HuH-7 (cell line): ENCODE data around the gene KDM8.
"Not testable (repeated sequence)": the region's sequence is repeated elsewhere in the genome, so short reads cannot be mapped to it uniquely, and the experiment has no call there.

Experiments used
- DNase-seq: peaks from one replicate; pipeline ENCODE4 v3.0.0; 2011; ENCODE audit warnings: low spot score

The KDM8 gene

DNA sequence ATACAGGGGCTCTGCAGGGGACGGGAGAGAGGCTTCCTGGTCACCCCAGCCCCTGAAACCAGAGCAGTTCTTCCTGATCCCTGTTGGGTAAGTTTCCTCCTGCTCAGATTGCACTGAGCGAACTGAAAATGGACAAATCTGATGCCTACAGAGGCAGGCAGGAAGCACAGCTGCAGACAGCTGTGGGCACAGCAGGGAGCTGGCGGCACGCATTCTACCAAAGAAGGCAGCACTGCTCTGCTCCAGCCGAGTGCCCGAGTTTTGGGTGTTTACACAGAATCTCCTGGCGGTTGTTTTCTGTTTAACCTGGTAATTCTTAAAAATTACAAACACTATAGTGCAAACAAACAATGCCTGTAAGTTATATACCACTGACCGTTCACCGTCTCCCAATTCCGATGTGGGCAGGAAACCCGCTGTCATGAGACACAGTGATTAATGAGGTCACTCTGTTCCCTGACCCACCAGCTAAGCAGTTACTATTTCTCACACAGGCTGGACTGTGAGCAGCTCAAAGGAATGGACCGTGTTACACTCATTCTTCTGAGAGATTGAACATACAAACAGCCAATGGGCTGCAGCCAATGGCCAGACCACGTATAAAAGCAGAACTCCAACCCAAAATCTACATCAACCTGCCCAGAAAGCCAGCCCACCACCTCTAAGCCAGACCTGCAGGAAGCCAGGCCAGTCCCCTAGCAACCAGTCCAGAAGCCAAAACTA is 39.7 kb downstream of the KDM8 start:
- peak; percentile 49 for DNase-seq

DNA sequence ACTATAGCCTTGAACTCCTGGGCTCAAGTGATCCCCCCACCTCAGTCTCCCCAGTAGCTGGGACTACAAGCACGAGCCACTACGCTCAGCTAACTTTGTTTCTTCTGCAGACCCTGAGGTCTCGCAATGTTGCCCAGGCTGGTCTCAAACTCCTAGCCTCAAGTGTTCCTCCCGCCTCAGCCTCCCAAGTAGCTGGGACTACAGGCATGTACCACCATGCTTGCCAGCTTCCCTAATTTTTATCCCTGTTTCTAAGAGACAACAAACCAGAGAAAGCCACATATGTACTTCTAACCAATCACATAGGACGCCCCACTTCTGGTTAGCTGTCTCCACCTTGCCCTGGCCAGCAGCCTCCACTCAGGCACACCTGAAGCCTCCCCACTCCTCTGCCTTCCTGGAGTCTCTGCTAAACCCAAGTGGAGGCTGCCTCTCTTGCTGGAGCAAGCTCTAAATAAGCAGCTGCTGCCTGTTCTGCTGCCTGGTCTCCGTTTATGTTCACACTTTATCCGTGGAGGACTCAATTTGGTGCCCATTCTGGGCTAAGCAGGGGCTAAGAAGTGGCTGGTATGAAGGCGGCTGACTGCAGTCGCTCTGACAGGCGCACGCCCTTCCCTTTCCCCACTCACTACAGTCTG is 40.5 kb downstream of the KDM8 start:
- no peak for DNase-seq

DNA sequence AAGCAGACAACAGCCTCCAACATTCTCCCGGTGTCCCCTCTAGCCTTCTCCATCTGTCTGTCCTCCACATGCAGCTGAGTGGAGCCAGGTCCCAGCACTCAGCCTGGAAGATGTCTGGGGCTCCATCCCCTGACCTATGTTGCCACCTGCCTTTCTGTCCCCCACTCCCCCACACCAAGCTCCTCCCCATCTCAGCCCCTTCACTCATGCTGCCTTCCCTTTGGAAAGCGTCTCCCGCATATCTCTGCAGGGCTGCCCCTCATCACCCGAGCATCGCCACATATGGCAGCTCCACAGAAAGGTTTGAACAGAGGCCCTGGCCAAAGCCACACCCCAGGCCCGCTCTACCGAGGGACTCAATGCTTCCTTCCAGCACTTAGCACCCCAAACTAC is 41.0 kb downstream of the KDM8 start:
- DNase-seq, result no peak

DNA sequence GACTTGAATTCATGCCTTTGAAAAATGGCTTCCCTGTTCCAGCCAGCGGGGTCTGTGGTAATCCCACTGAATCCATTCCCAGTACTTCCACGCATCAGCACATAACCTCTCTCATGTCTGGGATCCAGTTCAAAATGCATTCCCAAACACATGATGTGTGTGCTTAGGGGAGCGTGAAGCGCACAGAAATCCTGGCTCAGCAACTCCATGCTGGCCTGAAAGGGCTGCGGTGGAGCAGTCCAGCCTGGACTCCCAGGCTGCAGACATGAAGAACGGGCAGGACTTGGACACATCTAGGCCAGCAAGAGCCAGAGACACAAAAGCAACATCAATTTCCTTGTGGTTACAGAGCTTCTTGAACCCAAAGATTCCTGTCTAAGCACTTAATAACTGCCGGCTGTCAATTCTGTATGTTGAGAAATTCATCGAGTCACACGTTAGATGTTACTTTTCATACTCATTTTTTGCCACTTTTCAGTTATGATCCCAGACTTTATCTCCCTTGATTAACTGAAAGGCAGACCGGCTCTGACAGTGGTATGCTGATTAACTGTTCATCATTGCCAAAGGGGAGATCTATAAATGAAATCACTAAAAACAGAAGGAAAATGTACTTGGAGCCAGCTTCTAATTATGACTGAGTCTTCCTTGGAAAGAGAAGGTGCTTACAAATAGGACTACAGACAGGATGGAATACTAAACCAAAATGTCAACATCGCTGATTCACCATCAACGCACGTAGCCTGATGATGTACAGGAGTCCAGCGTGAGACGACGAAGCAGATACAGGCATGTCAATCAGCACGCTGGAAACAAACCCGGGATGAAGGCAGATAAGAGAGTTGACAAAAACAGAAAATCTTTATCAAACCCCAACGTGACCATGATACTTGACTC is 42.2 kb downstream of the KDM8 start:
- no peak for DNase-seq

DNA sequence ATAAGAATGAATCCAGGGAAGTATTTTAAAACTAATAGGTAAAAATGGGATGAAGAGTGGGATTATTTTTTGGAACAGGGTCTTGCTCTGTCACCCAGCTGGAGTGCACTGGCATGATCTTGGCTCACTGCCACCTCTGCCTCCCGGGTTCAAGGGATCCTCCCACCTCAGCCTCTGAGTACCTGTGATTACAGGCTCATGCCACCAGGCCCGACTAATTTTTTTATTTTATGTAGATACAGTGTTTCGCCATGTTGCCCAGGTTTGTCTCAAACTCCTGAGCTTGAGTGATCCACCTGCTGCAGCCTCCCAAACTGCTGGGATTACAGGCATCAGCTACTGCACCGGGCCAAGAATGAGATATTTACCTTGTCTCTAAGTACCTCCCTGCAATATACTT is 43.1 kb downstream of the KDM8 start:
- no peak for DNase-seq

DNA sequence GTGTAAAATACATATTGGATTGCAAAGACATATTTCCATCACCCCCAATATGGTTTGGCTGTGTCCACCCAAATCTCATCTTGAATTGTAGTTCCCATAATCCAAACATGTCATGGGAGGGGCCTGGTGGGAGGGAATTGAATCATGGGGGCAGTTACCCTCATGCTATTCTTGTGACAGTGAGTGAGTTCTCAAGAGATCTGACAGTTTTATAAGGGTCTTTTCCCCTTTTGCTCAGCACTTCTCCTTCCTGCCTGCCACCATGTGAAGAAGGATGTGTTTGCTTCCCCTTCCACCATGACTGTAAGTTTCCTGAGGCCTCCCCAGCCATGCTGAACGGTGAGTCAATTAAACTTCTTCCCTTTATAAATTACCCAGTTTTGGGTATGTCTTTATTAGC is 43.8 kb downstream of the KDM8 start:
- DNase-seq, result not testable (repeated sequence)

DNA sequence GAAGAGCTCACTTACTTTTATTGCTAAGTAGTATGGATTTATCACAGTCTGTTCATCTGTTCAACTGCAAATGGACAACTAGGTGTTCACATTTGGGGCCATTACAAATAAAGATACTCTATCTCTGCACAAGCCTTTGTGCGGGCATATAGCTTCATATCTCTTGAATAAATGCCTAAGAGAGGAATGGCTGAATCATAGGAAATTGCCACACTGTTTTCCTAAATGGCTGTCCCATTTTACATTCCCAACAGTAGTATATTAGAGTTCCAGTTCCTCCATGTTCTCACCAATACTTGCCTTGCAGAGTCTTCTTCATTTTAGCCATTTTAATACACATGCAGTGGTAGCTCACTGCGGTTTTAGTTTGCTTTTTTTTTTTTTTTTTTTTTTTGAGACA is 44.7 kb downstream of the KDM8 start:
- no peak for DNase-seq

DNA sequence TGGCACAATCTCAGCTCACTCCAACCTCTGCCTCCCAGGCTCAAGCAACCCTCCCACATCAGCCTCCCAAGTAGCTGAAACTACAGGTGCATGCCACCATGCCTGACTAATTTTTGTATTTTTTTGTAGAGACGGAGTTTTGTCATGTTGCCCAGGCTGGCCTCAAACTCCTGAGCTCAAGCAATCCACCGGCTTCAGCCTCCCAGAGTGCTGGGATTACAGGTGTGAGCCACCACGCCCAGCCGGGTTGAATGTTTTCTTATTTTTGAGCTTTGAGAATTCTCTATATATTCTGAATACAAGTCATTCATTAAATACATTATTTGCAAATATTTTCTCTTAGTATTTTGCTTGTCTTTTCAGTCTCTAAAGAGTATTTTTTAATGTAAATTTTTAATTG is 45.6 kb downstream of the KDM8 start:
- not testable (repeated sequence) for DNase-seq

DNA sequence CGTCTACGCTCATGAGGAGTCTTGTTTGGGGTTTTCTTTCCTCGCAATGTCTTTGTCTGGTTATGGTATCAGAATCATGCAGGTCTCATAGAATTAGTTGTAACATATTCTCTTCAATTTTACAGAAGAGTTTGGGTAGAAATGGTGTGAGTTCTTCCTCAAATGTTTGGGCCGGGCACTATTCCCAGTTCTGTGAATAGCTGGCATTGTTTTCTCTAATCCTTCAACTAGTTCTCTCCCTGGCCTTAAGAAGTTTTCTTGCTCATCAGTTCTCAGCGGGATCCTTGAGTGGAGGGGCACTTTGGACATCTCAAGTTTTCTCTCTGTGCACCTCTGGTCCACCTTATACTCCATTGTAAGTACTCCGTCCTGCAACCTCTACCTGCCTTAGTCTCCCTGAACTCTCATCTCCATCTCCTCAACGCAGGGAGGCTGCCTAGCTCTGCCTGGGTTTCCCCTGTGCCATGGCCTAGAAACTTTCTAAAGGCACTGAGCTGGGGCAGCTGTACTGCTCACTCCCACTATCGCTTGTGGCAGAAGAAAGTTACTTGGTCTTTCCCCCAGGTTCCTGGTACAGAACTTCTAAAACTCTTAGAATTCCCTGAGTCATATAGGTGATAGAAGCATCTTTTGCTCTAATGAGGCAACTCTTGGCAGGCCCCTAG is 48.3 kb downstream of the KDM8 start:
- no peak for DNase-seq

DNA sequence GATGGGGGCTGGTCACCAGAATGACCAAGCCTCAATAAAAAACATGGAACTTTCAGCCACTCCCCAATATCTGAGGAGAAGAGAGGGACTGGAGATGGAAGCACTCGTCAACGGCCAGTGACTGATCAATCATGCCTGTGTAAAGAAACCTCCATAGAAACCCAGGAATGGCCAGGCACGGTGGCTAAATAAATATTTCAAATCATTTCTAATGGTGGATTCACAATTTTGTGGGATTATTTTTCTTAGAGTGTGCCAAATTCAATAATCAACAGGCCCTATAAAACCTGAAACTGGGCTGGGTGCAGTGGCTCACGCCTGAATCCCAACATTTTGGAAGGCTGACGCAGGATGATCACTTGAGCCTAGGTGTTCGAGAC is 48.9 kb downstream of the KDM8 start:
- no peak for DNase-seq

DNA sequence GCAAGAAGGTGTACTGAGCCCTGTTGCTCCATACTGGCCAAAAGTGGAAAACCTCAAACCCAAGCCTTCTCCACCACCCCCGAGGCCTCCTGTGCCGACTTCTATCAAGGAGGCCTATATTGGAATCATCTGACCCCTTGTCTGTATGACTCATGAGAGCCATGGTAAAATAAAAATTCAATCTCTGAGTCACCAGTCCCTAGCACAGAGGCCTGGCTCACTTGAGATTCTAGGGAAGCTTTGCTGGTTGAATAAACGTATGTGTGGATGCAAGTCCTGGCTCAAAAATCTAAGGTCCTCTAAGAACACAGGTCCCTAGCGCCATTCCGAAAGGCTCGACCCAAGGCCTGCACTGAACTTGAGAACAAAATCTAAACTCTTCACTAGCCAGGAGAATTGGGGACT is 50.2 kb downstream of the KDM8 start:
- no peak for DNase-seq

DNA sequence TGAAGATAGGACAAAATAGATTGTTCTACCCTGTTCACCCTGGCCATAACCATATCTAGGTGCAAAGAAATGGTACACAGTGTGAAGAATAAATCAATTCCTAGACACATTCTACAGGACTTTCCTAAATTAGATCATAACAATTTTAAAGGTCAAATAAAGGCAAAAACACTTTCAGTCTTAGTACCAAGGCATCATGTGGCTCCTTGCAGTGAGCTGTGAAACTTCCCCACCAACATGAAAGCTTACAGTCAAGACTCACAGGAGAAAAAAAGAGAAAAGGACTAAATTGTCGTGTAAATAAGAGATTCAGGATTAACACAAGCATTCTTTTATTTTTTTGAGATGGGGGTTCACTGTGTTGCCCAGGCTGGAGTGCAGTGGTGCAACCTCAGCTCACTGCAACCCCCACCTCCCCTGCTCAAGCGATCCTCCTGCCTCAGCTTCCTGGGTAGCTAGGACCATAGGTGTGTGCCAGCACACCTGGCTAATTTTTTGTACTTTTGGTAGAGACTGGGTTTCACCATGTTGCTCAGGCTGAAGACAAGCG is 51.0 kb downstream of the KDM8 start:
- no peak for DNase-seq

DNA sequence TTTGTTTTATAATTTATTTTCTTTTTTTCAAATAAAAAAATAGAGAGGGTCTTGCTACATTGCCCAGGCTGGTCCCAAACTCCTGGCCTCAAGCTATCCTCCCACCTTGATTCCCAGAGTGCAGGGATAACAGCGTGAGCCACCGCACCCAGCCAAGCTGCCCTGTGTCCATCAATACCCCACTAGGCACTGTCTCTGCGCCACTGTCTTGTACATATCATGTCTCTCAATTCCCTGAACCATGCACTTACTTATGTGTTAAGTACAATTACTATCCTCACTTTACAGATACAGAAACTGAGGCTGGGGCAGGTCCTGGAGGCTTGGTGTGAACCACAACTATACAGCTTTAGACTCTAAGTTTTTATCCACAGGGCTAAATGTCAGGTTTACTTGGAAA is 53.5 kb downstream of the KDM8 start:
- no peak for DNase-seq

DNA sequence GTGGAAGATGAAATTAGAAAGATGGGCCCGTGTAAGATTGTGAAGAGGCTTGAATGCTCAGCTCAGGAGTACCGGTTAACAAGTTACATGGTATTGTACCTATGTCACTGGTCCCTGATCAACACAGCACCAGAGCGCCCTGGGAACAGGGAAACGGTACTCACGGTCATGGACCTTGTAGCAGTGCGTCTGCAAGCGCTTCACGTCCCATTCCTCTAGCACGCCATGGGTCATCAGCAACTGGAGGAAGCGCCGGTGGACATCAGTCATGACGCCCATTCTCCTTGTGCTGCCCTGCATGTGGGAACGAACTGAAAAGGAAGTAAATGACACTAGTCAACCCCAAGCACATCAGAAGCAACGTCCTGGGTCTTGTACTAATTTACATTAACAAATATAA is 53.9 kb downstream of the KDM8 start:
- DNase-seq, result no peak

DNA sequence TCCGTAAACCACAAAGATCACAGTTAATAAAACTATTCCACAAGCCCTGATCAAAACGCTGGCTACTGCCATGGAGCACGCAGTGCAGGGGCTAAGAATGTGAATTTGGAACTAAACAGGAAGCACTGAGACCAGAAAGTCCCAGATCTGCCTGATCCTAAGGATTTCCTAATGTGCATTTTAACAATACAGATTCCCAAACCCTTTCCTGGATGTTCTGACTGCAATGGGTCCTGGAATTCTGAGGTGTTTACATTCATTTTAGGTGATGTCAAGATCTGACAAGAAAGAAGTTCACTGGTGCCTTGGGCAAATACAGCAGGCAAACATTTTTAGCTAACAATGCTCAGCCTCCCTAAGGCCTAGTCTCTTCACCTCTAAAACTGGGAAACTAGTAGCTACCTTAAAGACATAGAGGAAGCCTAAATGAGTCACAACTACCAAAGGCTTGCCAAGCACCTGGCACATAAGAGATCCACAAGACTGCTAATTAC is 55.0 kb downstream of the KDM8 start:
- DNase-seq, result no peak

DNA sequence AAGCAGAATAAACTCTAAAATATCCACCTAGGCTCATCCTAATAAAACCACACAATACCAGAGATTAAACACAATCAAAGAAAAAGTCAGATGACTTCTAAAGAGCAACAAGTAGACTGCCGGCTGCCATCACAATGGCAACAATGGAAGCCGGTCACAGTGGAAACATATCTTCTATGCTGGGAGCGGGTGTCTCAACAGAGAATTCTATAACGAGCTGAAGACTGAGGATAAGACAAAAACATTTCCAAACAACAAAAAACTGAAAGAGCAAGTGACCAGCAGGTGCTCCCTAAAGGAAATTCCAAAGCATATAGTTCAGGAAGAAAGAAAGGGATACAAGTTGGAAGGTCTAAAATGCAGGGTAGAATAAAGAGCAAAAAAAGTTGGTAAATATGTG is 56.4 kb downstream of the KDM8 start:
- DNase-seq, result no peak

DNA sequence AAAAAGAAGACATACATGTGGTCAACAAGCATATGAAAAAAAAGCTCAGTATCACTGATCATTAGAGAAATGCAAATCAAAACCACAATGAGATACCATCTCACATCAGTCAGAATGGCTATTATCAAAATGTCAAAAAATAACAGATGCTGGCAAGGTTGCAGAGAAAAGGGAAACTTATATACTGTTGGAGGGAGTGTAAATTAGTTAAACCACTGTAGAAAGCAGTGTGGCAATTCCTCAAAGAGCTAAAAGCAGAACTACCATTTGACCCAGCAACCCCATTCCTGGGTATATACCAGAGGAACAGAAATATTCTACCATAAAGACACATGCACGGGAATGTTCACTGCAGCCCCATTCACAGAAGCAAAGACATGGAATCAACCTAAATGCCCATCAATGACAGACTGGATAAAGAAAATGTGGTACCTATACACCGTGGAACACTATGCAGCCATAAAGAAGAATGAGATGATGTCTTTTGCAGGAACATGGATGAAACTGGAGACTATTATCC is 59.6 kb downstream of the KDM8 start:
- DNase-seq, result not testable (repeated sequence)

DNA sequence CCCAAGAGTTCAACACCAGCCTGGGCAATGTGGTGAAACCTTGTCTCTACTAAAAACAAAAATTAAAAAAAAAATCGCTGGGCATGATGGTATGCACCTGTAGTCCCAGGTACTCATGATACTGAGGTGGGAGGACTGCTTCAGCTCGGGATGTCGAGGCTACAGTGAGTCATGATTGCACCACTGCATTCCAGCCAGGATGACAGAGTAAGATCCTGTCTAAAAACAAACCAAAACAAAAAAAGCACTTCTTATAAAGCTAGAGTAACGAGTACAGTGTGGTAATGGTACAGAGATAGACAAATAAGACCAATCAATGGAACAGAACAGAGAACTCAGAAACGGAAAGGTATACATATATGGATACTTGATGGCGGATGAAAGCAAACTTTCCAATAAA is 60.8 kb downstream of the KDM8 start:
- DNase-seq, result no peak

DNA sequence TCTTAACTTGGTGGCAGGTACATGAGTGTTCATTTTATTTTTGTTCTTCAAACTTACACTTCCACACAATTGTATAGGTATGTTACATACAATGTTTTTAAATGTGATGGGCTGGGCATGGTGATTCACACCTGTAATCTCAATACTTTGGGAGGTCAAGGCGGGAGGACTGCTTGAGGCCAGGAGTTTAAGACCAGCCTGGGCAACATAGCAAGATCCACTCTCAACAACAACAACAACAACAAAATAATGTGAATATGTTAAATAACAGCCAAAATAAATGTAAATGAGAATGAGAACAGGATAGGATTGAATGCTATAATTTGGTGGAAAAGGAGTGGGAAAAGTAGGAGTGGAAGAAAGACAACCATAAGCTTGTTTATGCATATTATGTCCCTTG is 62.7 kb downstream of the KDM8 start:
- no peak for DNase-seq

DNA sequence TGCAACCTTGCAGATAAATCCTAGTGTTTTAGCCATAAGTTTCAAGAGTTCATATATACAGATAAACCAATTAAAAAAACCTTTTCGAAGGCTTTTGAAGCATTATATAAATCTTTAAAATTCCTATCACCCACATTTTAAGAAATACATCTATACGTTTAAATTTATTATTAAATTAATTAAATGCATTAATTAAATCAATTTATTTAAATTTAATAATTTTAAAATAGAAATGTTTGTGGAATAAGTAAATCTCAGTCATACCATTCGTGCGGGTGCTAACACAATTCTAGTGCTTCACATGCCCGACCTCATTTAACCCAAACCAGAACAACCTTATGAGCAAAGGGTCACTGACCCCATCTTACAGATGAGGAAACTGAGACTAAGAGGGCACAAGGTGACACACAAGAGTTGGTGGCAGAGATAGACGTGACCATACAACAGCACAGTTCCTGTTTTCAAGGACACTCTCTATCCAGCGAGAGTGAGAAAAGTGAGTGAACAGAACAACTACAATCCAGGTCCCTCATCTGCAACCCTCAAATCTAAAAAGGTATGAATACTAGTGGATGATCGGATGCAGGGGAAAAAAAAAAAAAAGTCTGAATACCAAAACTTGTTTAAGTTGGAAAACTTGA is 63.8 kb downstream of the KDM8 start:
- DNase-seq, result no peak
